ENCODE measurements around the gene SLC6A18.
"Not testable (repeated sequence)": the region's sequence is repeated elsewhere in the genome, so short reads cannot be mapped to it uniquely, and the experiment has no call there.

The SLC6A18 gene

DNA sequence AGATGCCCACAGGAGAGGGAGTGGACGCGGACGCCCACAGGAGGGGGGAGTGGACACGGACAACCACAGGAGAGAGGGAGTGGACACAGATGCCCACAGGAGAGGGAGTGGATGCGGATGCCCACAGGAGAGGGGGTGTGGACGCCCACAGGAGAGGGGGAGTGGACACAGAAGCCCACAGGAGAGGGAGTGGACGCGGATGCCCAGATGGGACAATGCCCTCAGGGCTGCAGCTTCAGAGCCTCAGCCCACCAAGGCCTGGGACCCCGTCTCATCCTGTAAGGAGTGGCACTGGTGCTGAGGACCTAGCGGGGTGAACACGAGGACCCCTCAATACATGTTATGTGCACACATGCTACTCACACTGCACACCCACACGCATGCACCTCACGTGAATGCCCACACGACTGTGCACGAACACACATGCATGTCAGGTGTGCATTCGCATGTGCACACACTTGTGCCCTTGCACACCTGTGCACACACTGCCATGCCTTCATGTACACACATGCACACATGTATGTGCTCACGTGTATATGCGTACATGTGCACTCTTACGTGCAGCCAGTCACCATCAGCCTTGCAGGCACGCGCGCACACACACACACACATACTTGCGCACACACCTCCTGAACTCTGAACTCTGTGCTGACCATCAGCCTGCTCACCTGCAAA, 34.8 kb downstream of the SLC6A18 start:
- no peak for DNase-seq

DNA sequence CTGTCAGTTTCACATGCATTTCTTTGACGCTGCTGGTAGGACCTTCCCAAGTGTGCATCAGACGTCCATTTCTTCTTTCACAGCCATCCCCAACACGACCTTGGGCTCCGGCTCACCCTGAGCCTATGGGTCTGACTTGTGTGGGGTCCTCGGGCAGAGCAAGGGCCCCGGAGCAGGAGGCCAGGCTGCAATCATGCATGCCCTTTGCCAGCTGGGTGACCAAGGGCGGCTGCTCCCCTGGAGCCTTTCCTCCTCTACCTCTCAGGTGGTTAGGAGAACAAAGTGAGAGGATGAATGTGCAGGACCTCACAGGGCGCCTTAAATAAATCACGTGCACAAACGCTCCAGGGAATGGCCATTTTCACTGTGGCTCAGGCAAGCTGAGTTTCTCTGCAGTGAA, 36.5 kb downstream of the SLC6A18 start:
- DNase-seq, result no peak

DNA sequence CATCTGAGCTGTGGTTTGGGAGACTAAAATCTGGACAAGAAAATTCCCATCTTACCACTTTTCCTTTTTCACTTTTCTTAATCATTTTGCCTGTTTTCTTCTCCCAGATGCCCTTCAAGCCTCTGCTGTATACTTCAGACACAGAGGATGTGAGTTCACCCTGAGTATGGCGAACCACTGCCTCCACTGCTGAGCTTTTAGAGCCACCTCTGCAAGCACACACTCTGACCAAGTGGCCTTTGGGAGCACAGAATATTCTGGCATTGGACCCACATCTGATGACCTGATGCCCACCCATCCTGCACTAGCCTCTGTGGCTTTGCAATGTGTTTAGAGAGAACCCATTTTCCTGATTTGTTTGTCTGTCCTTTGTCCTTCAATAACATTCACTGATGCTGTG, 37.2 kb downstream of the SLC6A18 start:
- DNase-seq, result no peak

DNA sequence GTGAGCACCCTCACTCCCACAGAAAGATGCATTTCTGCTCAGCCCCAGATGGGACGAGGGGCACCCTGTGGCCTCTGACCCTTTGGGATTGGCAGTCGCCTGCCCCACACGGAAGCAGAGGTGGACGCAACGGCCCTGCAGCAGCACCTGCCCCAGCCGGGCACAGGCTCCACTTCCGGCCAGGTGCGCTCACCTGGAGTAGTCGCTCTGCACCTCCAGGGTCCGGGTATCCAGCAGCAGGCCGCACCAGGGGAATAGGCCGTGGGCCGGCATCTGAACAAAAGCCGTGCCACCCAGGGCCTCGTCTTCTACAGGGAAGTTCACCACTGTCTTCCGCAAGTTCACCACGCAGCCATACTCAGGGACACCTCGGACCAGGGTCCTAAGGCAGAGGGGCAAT, 39.0 kb downstream of the SLC6A18 start:
- DNase-seq, result no peak

DNA sequence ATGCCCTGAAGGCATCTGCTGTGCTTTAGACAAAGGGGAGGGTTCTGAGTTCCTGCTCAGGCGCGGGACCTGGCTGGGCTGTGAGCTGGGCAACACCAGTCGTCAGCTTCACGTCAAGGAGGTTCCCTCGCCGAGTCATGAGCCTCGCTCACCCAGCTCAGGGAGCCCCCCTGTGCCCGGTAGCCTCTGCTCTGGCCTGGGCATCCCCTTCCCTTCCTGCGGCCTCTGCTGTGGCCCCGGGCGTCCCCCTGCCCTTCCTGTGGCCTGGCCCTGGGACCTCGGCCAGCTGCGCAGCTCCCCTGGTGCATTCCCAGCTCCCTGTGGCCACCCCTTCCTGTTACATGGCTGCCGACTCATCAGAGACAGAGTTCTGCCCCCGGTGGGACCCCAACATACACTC, 39.8 kb downstream of the SLC6A18 start:
- DNase-seq, result no peak

DNA sequence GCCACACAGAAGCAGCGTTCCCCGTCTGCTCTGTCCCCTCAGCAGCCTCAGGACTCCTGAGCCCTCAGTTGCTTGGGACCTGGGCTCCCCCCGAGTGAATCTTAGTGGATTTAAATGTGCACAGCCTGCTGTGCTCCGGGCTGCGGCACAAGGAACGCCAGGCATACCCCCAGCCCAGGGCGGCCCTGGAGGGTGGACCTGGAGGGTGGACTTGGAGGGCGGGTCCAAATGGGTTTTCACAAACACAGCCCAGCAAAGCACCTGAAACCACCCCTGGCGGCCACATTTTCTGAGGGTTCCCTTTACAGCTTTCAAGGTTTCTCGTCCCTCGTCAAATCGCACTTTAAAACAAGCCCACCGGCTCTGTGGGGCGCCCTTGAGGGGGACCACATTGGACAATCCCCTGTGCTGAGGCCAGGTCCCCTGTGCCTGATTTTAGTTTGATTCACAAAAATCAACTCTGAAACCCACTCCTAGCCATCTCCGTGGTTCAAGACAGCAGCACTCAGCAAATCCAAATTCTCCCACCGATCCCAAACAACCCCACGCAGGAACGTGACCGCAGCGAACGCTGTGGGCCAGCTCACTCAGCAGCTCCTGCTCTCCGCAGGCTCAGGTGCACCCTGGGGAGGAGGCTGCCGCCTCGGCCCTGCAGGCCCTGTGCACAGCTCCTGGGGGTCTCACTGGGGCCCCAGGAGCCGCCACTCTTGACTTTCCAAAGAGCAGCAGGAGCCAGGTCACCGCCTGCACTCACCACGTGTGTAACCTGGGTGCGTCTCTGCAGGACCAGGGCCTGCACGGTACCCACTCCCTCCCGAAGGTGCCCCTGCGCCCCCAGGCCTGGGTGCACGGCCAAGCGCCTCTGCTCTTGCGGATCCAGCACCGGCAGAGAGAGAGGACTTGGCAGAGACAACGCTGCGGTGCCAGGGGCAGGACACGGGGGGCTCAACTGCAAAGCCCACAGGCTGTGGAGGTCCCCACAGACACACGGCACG, 40.6 kb downstream of the SLC6A18 start:
- no peak for DNase-seq

DNA sequence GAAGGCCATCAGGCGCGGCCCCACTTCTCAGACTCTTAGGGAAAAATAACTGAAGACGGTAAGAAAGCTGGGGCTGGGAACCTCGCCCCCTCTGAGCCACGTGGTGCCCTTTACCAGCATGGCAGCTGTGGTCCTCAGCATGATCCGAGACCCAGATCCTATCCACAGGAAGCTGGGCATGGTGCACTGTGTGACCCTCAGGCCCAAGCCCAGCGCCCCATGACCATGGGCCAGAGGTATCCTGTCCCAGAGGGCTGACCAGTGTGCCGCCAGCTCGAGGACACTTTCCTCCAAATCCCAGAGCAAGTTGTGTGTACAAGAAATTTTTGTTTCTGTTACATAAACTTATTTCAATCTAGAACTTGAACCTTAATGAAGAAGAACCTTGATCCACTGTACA, 41.6 kb downstream of the SLC6A18 start:
- DNase-seq, result no peak

DNA sequence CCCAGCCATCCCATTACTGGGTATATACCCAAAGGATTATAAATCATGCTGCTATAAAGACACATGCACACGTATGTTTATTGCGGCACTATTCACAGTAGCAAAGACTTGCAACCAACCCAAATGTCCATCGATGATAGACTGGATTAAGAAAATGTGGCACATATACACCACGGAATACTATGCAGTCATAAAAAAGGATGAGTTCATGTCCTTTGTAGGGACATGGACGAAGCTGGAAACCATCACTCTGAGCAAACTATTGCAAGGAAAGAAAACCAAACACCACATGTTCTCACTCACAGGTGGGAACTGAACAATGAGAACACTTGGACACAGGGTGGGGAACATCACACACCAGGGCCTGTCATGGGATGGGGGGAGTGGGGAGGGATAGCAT, 42.3 kb downstream of the SLC6A18 start:
- not testable (repeated sequence) for DNase-seq

DNA sequence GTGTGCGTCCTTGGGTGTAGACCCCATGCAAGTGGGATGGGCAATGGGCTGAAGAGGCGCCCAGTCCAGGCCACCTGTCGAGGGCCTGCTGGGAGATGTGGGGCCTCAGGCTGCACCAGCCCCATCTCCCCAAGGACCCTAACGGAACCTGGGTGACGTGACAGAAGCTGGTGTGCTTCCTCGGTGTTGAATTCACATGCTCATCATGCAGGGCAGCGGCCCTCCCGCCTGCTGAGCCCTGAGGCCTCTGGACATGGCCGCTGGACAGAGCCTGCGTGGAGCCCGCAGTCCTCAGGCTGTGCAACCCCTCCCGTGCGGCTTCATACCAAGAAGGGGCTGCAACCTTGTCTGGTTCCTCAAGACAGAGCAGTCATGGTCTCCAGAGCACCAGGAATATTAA, 42.9 kb downstream of the SLC6A18 start:
- no peak for DNase-seq

DNA sequence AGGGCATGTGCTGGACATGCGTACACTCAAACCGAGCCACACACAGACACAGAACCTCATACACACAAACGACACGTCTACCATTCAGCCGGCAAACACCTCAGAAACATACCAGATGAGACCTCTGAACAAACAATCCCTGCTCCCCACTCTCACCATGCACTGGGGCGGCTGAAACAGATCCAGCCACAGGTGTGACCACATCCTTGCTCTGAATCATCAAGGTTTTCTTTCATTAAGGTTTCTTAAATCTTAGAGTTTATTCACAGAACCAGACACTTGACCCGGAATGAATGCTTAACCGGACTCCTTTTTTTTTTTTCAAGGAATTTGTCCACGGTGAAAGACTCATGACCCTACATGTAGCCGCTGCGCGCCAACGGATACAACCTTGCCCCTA, 43.5 kb downstream of the SLC6A18 start:
- DNase-seq, result no peak

DNA sequence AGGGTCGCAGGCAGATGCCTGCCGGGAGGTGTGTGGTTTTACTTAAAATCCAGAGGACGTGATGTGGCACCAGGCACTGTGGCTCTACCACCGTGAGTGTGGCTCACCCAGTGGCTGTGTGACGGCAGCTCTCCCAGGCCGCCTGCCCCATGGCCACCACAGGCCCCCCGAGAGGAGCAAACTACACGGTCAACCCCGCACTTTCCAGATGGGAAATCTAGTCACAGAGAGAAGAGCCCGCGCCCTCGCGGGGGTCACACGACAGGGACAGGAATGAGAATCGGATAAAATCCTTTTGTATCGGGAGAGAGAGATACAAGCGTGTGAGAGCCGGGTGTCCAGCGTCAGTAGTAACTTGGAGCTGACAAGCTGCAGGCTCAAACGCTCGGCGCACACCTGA, 45.2 kb downstream of the SLC6A18 start:
- DNase-seq, result no peak

DNA sequence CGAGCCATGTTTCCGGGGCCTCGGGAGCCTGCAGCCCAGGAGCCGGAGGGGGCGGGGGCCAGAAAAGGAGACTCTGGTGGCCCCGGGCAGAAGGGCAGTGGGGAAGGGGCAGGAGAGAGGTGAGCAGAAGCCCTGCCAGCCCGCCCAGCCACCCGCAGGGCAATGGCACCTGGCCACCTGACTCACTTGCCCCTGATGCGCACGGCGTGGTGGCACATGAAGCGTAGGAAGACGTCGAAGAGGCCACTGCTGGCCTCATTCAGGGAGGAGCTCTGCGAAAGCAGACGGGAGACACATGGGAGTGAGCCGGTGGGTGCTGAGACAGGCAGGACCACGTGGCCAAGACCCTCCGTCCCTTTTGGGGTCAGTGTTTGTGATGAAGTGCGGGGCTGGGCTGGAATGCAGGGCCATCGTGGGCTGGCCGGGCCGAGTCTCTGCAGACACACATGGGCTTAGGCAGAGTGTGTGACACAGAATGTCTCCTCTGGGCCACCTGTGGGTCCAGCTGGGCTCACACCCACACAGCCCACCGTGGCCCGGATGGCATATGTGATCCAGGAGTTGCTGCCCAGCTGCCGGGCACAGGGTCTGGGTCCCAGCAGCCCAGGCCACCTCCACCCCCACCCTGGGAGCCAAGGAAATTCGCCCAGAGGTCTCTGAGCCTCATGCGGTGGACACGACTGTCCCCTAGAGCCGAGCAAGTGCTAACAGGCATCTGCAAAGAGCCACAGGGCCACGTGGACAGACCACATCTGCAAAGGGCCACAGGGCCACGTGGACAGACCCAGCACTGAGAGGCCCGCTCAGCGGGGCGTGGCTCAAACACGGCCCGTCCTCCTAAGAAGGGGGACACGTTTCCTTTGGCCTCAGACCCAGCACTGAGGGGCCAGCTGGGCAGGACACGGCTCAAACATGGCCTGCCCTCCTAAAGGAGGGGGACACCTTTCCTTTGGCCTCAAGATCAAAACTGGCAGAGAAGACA, 46.0 kb downstream of the SLC6A18 start:
- no peak for DNase-seq

DNA sequence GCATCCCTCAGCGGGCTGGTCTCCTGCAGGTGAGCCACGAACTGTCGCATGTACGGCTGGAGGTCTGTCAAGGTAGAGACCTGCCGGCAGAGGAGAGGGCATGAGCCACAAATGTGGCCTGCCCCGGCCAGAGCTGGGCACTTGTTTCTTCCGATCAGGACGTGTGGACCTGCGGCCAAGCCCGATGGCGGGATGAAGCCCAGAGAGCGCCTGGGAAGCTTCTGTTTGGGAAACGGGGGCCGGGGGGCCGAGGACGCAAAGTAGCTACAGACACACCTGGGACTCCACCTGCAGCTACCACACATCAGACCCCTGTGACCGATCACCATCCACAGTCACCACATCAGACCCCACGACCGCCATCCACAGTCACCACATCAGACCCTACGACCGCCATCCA, 47.0 kb downstream of the SLC6A18 start:
- DNase-seq, result no peak

DNA sequence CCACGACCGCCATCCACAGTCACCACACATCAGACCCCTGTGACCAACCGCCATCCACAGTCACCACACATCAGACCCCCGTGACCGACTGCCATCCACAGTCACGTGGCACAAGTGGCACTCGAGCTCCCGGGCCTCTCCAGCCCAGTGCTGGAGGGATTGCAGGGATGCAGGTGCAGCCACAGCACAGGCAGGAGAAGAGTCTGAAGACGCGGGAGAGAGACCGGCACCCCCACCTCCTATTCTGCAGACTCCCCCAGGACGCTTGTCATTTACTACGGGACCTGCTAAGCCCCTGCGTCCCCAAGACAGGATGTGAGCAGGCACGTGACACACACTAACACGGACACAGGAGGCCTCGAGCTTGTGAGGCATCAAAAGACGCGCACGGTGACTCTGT, 48.6 kb downstream of the SLC6A18 start:
- no peak for DNase-seq

DNA sequence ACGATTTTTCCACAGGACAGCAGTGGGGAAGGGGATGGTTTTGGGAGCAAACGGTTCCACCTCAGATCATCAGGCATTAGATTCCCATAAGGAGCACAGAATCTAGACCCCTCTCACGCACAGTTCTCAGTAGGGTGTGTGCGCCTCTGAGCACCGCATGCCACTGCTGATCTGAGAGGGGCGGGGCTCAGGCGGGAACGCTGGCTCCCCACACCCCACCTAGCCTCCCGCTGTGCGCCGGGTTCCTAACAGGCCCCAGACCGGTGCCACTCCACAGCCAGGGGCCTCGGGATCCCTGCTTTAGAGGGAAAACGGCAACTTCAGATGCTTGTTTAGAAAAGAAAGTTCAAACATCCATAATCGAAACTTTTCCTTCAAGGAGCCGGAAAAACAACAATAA, 49.3 kb downstream of the SLC6A18 start:
- no peak for DNase-seq

DNA sequence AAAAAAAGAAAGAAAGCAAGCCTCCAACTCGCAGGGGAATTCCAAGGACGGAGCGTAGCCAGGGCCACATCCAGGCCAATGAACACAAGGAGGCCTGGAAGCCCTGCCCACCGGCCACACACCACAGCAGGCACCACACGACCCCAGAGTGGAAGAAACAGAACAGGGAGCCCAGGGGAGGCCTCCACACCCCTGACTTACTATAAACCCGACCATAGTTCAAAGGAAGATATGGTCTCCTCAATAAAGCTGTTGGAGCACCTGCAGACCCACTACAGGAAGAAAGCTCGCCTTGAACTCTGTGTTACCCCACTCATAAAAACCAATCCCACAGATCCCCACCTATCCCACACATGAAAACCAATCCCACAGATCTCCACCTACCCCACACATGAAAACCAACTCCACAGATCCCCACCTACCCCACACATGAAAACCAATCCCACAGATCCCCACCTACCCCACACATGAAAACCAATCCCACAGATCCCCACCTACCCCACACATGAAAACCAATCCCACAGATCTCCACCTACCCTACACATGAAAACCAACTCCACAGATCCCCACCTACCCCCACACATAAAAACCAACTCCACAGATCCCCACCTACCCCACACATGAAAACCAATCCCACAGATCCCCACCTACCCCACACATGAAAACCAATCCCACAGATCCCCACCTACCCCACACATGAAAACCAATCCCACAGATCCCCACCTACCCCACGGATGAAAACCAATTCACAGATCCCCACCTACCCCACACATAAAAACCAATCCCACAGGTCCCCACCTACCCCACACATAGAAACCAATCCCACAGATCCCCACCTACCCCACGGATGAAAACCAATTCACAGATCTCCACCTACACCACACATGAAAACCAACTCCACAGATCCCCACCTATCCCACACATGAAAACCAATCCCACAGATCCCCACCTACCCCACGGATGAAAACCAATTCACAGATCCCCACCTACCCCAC, 50.5 kb downstream of the SLC6A18 start:
- DNase-seq, result not testable (repeated sequence)

DNA sequence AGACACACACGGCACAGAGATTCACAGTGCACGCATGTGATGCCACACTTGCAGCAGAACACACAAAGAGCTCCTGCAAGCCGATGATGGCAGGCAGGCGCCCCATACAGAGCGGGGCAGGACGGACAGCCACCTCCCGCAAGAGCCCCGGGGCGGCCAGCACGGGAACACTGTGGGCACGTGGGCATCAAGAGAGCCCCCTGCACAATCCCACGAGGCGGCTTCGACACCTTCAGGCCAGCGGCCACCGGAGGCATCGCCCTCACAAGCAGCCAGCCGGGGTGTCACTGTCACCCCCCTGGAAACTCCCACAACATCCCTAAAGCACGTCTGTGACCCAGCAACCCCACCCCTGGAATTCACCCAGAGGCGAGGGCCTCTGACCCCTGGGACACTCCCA, 51.7 kb downstream of the SLC6A18 start:
- no peak for DNase-seq

DNA sequence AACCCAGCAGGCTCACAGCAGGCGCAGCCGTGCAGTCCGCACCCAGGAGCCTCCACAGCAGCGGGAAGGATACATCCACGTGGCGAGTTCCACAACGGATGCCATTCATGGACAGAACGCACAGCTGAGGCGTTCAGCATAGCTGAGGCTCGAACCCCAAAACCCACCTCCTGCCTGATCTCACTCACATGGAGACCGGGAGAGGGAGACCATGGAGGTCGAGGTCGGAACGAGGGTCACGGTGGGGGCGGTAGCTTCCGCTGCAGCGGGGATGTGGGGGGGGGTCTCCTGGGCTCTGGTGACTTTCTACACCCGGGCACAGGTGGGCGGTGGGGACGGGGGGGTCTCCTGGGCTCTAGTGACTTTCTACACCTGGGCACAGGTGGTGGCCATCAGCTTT, 52.1 kb downstream of the SLC6A18 start:
- no peak for DNase-seq

DNA sequence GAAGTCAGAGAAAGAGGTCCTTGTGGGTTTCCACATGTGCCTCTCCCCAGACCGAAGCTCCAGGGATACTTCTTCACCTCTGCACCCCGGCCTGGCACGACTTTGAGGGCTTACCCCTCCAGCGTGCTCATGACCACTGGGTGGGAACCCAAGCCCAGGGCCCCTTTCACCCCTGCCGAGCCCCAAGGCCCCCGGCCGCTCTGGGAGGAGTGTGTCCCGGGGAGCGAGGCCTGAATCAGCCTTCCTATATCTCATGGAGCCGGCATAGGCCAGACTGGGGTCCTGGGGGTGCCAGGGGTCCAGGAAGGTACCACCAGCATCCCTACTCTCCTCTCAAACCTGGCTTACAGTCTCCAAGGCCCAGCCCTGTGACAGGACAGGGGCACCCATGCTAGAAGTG, 52.6 kb downstream of the SLC6A18 start:
- DNase-seq, result no peak

DNA sequence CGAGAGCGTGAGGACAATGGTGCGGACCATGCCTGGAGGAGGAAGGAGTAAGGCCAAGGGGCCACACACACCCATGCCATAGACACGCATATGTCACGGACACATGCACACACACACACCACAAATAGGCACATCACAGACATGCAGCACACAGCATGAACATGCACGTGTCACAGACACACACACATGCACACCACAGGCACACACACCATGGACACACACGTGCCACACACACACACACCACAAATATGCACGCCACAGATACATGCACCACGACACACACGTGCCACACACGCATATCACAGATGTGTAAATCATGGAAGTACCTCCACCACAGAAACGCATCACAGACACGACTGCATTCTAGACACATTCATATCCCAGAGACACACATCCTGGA, 53.0 kb downstream of the SLC6A18 start:
- DNase-seq, result no peak

DNA sequence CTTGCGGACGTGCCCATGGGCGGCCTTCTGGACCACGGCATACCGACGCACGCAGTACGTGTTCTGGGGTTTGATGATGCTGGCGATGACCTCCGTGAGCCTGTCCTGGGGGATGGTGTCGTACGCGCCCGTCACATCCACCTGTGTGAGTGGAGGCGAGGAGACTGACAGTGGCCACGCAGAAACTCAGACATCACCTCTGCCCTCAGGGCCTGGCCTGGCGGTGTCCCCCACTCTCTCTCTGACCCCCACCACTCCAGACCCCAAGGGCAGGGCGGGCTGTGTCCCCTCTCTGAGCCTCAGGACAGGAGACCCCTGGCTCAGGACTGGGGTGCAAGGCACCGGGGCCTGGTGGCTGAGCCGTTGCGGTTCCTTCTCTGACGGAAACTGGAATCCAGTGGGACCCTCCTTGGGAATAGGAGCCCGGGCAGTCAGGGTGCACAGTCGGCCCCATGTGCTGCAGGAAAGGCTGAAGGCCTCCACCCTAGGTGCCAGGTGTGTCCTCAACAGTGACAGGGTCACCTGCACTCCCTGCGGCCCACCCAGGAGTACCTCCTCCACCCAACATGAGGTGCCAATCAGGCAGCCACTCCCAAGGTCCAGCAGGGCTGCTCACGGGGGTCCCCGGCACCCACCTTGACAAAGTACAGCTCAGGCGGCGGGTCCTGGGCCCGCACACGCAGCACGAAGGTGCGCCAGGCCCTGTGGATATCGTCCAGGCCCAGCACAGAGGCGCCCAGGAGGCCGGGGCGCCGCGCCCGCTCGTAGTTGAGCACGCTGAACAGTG, 53.7 kb downstream of the SLC6A18 start:
- no peak for DNase-seq
